Natural killer cell treated with Interleukin-12 subunit alpha and Interleukin-12 subunit beta and Interleukin-15 and Interleukin-18, amount 100 ng/mL, for 72 hours (primary cell): ENCODE results near the gene H2AZ1. TPM values are rescaled to one million over a fixed set of nuclear protein-coding genes. Genes with fewer than 3 reads are reported as not detected.

Source experiments
- ATAC-seq, 2 donors: fragments of 150-1000 bp; cut with Tn5 transposase in 1 of 2; sonication (Bioruptor Pico), chemical (Tn5 transposase) in 1 of 2; 2 replicates each; pipeline ENCODE4 v1.10.0; 2021
- DNase-seq: peaks from one replicate; pipeline ENCODE4 v3.0.0; 2022; ENCODE audit warnings: low spot score
- H3K27ac Mint-ChIP-seq, 2 donors: 1 replicate in 1 of 2; 2 replicates in 1 of 2; pipeline ENCODE4 v1.8.0; 2022; ENCODE audit warnings: mixed read lengths in 2 of 2, mild to moderate bottlenecking in 1 of 2, moderate library complexity in 1 of 2
- H3K27me3 Mint-ChIP-seq, 2 donors: 1 replicate in 1 of 2; 2 replicates in 1 of 2; pipeline ENCODE4 v1.8.0; 2022; ENCODE audit warnings: mixed read lengths in 2 of 2
- H3K36me3 Mint-ChIP-seq: one replicate; pipeline ENCODE4 v1.8.0; 2022; ENCODE audit warnings: mixed read lengths
- H3K4me1 Mint-ChIP-seq, 2 donors: 1 replicate in 1 of 2; 2 replicates in 1 of 2; pipeline ENCODE4 v1.8.0; 2022; ENCODE audit warnings: low read depth in 2 of 2, mixed read lengths in 2 of 2, mild to moderate bottlenecking in 1 of 2
- H3K4me3 Mint-ChIP-seq: one replicate; pipeline ENCODE4 v1.8.0; 2022; ENCODE audit warnings: mixed read lengths
- H3K9me3 Mint-ChIP-seq: 2 replicates; pipeline ENCODE4 v1.8.0; 2022; ENCODE audit warnings: mixed read lengths
- total RNA-seq, 2 donors: library from RNA; stranded (reverse); gene quantifications; one replicate each; pipeline ENCODE4 v1.2.3, GENCODE V29; 2022

H2AZ1 gene
- total RNA-seq: 100 to 1,000 TPM; 429 to 580 TPM

- H3K27me3 Mint-ChIP-seq: no peaks in the 10 kb centered on the region
- H3K4me1 Mint-ChIP-seq: peaks cover 16 to 20% of the 10 kb centered on the region in 2 donors
- H3K4me3 Mint-ChIP-seq: no peak within 1 kb of the TSS
- peak; percentile 80 to 88 for ATAC-seq
- no peaks in the 10 kb centered on the region for H3K9me3 Mint-ChIP-seq
- peak; percentile 98 for DNase-seq
- H3K36me3 Mint-ChIP-seq: peaks cover 12% of the 10 kb centered on the region
- H3K27ac Mint-ChIP-seq: no peak within 1 kb of the TSS
Observed at GRCh38 chr4:99949999-99950912, at the start of gene H2AZ1. Gene H2AZ1, minus strand, starts transcription at chr4:99950275. Its CDS starts 105 bp downstream, at chr4:99950170.

GRCh38 chr4:99998062-99998867, 48.2 kb upstream of the H2AZ1 start:
- Mint-ChIP-seq H3K27ac (peak overlapping the region in 1 of 2 donors; percentile 32), H3K36me3 (no peaks in the 10 kb centered on the region), H3K4me1 (no peaks in the 10 kb centered on the region), H3K4me3 (no peak overlapping the region), H3K9me3 (no peaks in the 10 kb centered on the region), H3K27me3 (peaks cover 0 to 2% of the 10 kb centered on the region in 2 donors)
- DNase-seq: no peak
- no peak for ATAC-seq

- H3K4me1 Mint-ChIP-seq: no peaks in the 10 kb centered on the region
- H3K36me3 Mint-ChIP-seq: no peaks in the 10 kb centered on the region
- DNase-seq (no peak), ATAC-seq (no peak)
- H3K27ac Mint-ChIP-seq: no peak overlapping the region
- peaks cover 5 to 13% of the 10 kb centered on the region in 2 donors for H3K27me3 Mint-ChIP-seq
- no peak overlapping the region for H3K4me3 Mint-ChIP-seq
- no peaks in the 10 kb centered on the region for H3K9me3 Mint-ChIP-seq
Observed at GRCh38 chr4:99991741-99992140, 41.7 kb upstream of the H2AZ1 start.

- H3K4me1 Mint-ChIP-seq: no peaks in the 10 kb centered on the region
- no peaks in the 10 kb centered on the region for H3K9me3 Mint-ChIP-seq
- ATAC-seq: no peak
- H3K27ac Mint-ChIP-seq: no peak overlapping the region
- H3K36me3 Mint-ChIP-seq: no peaks in the 10 kb centered on the region
- DNase-seq: no peak
- no peak overlapping the region for H3K4me3 Mint-ChIP-seq
- peaks cover 13 to 14% of the 10 kb centered on the region in 2 donors for H3K27me3 Mint-ChIP-seq
Observed at GRCh38 chr4:99987681-99988080, 37.6 kb upstream of the H2AZ1 start.

- H3K27ac Mint-ChIP-seq: no peak overlapping the region
- no peak for DNase-seq
- H3K27me3 Mint-ChIP-seq: peaks cover 13% of the 10 kb centered on the region in 2 donors
- no peaks in the 10 kb centered on the region for H3K4me1 Mint-ChIP-seq
- no peaks in the 10 kb centered on the region for H3K9me3 Mint-ChIP-seq
- no peaks in the 10 kb centered on the region for H3K36me3 Mint-ChIP-seq
- no peak overlapping the region for H3K4me3 Mint-ChIP-seq
- ATAC-seq: no peak
Observed at GRCh38 chr4:99986792-99987191, 36.7 kb upstream of the H2AZ1 start.

GRCh38 chr4:99983289-99983943, 33.3 kb upstream of the H2AZ1 start:
- no peaks in the 10 kb centered on the region for H3K36me3 Mint-ChIP-seq
- H3K27ac Mint-ChIP-seq: no peak overlapping the region
- H3K27me3 Mint-ChIP-seq: peaks cover 7 to 13% of the 10 kb centered on the region in 2 donors
- no peaks in the 10 kb centered on the region for H3K9me3 Mint-ChIP-seq
- H3K4me3 Mint-ChIP-seq: no peak overlapping the region
- ATAC-seq (no peak), DNase-seq (no peak)
- H3K4me1 Mint-ChIP-seq: no peaks in the 10 kb centered on the region

GRCh38 chr4:99979872-99980271, 29.8 kb upstream of the H2AZ1 start:
- H3K27me3 Mint-ChIP-seq: peaks cover 6 to 14% of the 10 kb centered on the region in 2 donors
- DNase-seq (no peak), ATAC-seq (no peak)
- H3K9me3 Mint-ChIP-seq: peaks cover 3% of the 10 kb centered on the region
- H3K4me3 Mint-ChIP-seq: no peak overlapping the region
- H3K27ac Mint-ChIP-seq: no peak overlapping the region
- no peaks in the 10 kb centered on the region for H3K36me3 Mint-ChIP-seq
- no peaks in the 10 kb centered on the region for H3K4me1 Mint-ChIP-seq

- H3K27me3 Mint-ChIP-seq: peaks cover 9 to 13% of the 10 kb centered on the region in 2 donors
- H3K4me3 Mint-ChIP-seq: no peak overlapping the region
- no peaks in the 10 kb centered on the region for H3K4me1 Mint-ChIP-seq
- no peaks in the 10 kb centered on the region for H3K9me3 Mint-ChIP-seq
- peaks cover 4% of the 10 kb centered on the region for H3K36me3 Mint-ChIP-seq
- ATAC-seq (peak; percentile 32 to 41), DNase-seq (no peak)
- H3K27ac Mint-ChIP-seq: no peak overlapping the region
Observed at GRCh38 chr4:99971453-99972111, 21.5 kb upstream of the H2AZ1 start.

- H3K27ac Mint-ChIP-seq: no peak overlapping the region
- no peak overlapping the region for H3K4me3 Mint-ChIP-seq
- H3K27me3 Mint-ChIP-seq: peaks cover 0 to 8% of the 10 kb centered on the region in 2 donors
- H3K36me3 Mint-ChIP-seq: peaks cover 4% of the 10 kb centered on the region
- DNase-seq (no peak), ATAC-seq (no peak)
- no peaks in the 10 kb centered on the region for H3K9me3 Mint-ChIP-seq
- H3K4me1 Mint-ChIP-seq: peaks cover 5% of the 10 kb centered on the region in 2 donors
Observed at GRCh38 chr4:99968330-99968729, 18.3 kb upstream of the H2AZ1 start.

- no peak for ATAC-seq
Observed at GRCh38 chr4:99966692-99967091, 16.6 kb upstream of the H2AZ1 start.

GRCh38 chr4:99965674-99966350, 15.7 kb upstream of the H2AZ1 start:
- ATAC-seq (no peak), DNase-seq (no peak)
- H3K4me1 Mint-ChIP-seq: peaks cover 5% of the 10 kb centered on the region in 2 donors
- no peaks in the 10 kb centered on the region for H3K9me3 Mint-ChIP-seq
- H3K27ac Mint-ChIP-seq: no peak overlapping the region
- H3K27me3 Mint-ChIP-seq: peaks cover 0 to 3% of the 10 kb centered on the region in 2 donors
- no peaks in the 10 kb centered on the region for H3K36me3 Mint-ChIP-seq
- no peak overlapping the region for H3K4me3 Mint-ChIP-seq

More at GRCh38 chr4:99966692-99967091, 16.6 kb upstream of the H2AZ1 start:
- H3K4me3 Mint-ChIP-seq: no peak overlapping the region
- DNase-seq: no peak
- H3K27ac Mint-ChIP-seq: no peak overlapping the region
- H3K27me3 Mint-ChIP-seq: peaks cover 0 to 3% of the 10 kb centered on the region in 2 donors
- H3K4me1 Mint-ChIP-seq: peaks cover 5% of the 10 kb centered on the region in 2 donors
- H3K36me3 Mint-ChIP-seq: no peaks in the 10 kb centered on the region
- H3K9me3 Mint-ChIP-seq: no peaks in the 10 kb centered on the region

GRCh38 chr4:99965173-99965572, 15.1 kb upstream of the H2AZ1 start:
- Mint-ChIP-seq H3K9me3 (no peaks in the 10 kb centered on the region), H3K27me3 (peaks cover 0 to 3% of the 10 kb centered on the region in 2 donors), H3K4me1 (peaks cover 5% of the 10 kb centered on the region in 2 donors), H3K27ac (no peak overlapping the region), H3K4me3 (no peak overlapping the region), H3K36me3 (no peaks in the 10 kb centered on the region)
- ATAC-seq (no peak), DNase-seq (no peak)

- no peak for DNase-seq
- peaks cover 7% of the 10 kb centered on the region for H3K36me3 Mint-ChIP-seq
- H3K9me3 Mint-ChIP-seq: no peaks in the 10 kb centered on the region
- no peak overlapping the region for H3K4me3 Mint-ChIP-seq
- H3K4me1 Mint-ChIP-seq: peaks cover 5% of the 10 kb centered on the region in 2 donors
- H3K27me3 Mint-ChIP-seq: no peaks in the 10 kb centered on the region
- ATAC-seq: no peak
- no peak overlapping the region for H3K27ac Mint-ChIP-seq
Observed at GRCh38 chr4:99961711-99962110, 11.6 kb upstream of the H2AZ1 start.
